Smooth muscle cell (in vitro differentiated cells): ENCODE results near the gene CDH23. TPM values are rescaled to one million over a fixed set of nuclear protein-coding genes. Genes with fewer than 3 reads are reported as not detected.

Experiments
- DNase-seq: peaks from one replicate; lab custom pipeline; 2025; ENCODE audit not compliant: unreplicated experiment; lab: John Stamatoyannopoulos, UW
- H2AFZ ChIP-seq: fragments of 200-600 bp; sonication (generic); 2 replicates; pipeline ENCODE4 v1.6.0; 2016; ENCODE audit warnings: antibody characterized with exemption, low read depth, mild to moderate bottlenecking
- H3F3A ChIP-seq: fragments of 200-600 bp; sonication (generic); 2 replicates; pipeline ENCODE4 v1.6.0; 2017; ENCODE audit warnings: antibody characterized with exemption, low read depth
- H3K27ac ChIP-seq: fragments of 200-600 bp; sonication (generic); 2 replicates; pipeline ENCODE4 v1.5.1; 2016; ENCODE audit warnings: low read depth, mild to moderate bottlenecking
- H3K27me3 ChIP-seq: fragments of 200-600 bp; sonication (generic); 2 replicates; pipeline ENCODE4 v1.6.1; 2016; ENCODE audit warnings: low read depth, mild to moderate bottlenecking
- H3K36me3 ChIP-seq: fragments of 200-600 bp; sonication (generic); 2 replicates; pipeline ENCODE4 v1.5.1; 2016; ENCODE audit warnings: low read depth
- H3K4me1 ChIP-seq: fragments of 200-600 bp; sonication (generic); 2 replicates; pipeline ENCODE4 v1.5.1; 2016; ENCODE audit warnings: low read depth
- H3K4me2 ChIP-seq: fragments of 200-600 bp; sonication (generic); 2 replicates; pipeline ENCODE4 v1.6.0; 2016; ENCODE audit warnings: mild to moderate bottlenecking
- H3K4me3 ChIP-seq: fragments of 200-600 bp; sonication (generic); 2 replicates; pipeline ENCODE4 v1.5.1; 2016; ENCODE audit warnings: mild to moderate bottlenecking
- H3K79me2 ChIP-seq: fragments of 200-600 bp; sonication (generic); 2 replicates; pipeline ENCODE4 v1.6.0; 2016; ENCODE audit warnings: low read depth, mild to moderate bottlenecking
- H3K9ac ChIP-seq: fragments of 200-600 bp; sonication (generic); 2 replicates; pipeline ENCODE4 v1.6.0; 2016; ENCODE audit warnings: low read depth
- H3K9me3 ChIP-seq: fragments of 200-600 bp; sonication (generic); replicated peaks from 2 replicates; pipeline ENCODE4 v1.5.1; 2016; ENCODE audit warnings: low read depth
- H4K20me1 ChIP-seq: fragments of 200-600 bp; sonication (generic); 2 replicates; pipeline ENCODE4 v1.6.0; 2016; ENCODE audit warnings: low read depth
- CTCF ChIP-seq: fragments of 200-600 bp; sonication (generic); IDR thresholded peaks from 2 replicates; pipeline ENCODE4 v1.5.1; 2017; ENCODE audit warnings: borderline replicate concordance, mild to moderate bottlenecking, antibody characterized with exemption; ENCODE audit not compliant: insufficient read depth, poor library complexity, severe bottlenecking
- WGBS: methylation state at CpG from one replicate; pipeline ENCODE4 v1.1.7; 2016; ENCODE audit warnings: low lambda C conversion rate; 5-methylcytosine and 5-hydroxymethylcytosine counted together
- polyA plus RNA-seq: library from polyadenylated mRNA; unstranded; fragments of >200 nt; fragmentation: Nextera tagmentation; extraction: Ambion mirVana; gene quantifications from 2 replicates; pipeline ENCODE4 v1.2.1, GENCODE V29; 2016
- total RNA-seq: library from RNA; depleted of rRNA; stranded (reverse); fragments of >200 nt; gene quantifications from 2 replicates; pipeline ENCODE4 v1.2.3, GENCODE V29; 2014

CDH23 gene
- total and polyA plus RNA-seq, 2 experiments from 2014 or later, result 0.99 to 2.5 TPM

GRCh38 chr10:71363936-71364335 lies 32.8 kb upstream of the CDH23 start:
- Histone ChIP-seq H3K36me3 (no peaks in the 10 kb centered on the region), H3F3A (peaks cover 5% of the 10 kb centered on the region), H3K4me1 (no peaks in the 10 kb centered on the region), H2AFZ (no peak overlapping the region), H3K4me2 (no peak overlapping the region), H3K27ac (no peak overlapping the region), H3K9me3 (no peaks in the 10 kb centered on the region), H3K9ac (no peak overlapping the region), H3K4me3 (no peak overlapping the region), H3K79me2 (no peaks in the 10 kb centered on the region), H3K27me3 (no peaks in the 10 kb centered on the region), H4K20me1 (no peaks in the 10 kb centered on the region)
- no peak for DNase-seq
- TF ChIP-seq CTCF, result no peak

- Histone ChIP-seq H3K4me3 (no peak overlapping the region), H3K4me2 (no peak overlapping the region), H3K9ac (no peak overlapping the region), H4K20me1 (no peaks in the 10 kb centered on the region), H3K36me3 (no peaks in the 10 kb centered on the region), H3K79me2 (no peaks in the 10 kb centered on the region), H3K4me1 (no peaks in the 10 kb centered on the region), H3F3A (peaks cover 5% of the 10 kb centered on the region), H3K27me3 (no peaks in the 10 kb centered on the region), H3K9me3 (no peaks in the 10 kb centered on the region), H3K27ac (no peak overlapping the region), H2AFZ (no peak overlapping the region)
- no peak for DNase-seq
- TF ChIP-seq CTCF, result no peak
- 98% methylated on average over 6 of the region's 6 CpGs for WGBS
Measured at GRCh38 chr10:71365366-71365765, 31.4 kb upstream of the CDH23 start.

GRCh38 chr10:71366690-71367089 lies 30.0 kb upstream of the CDH23 start:
- Histone ChIP-seq H3K27ac (no peak overlapping the region), H3K4me1 (no peaks in the 10 kb centered on the region), H3K9ac (no peak overlapping the region), H3K79me2 (no peaks in the 10 kb centered on the region), H3K4me2 (no peak overlapping the region), H3K9me3 (no peaks in the 10 kb centered on the region), H3F3A (peaks cover 5% of the 10 kb centered on the region), H4K20me1 (no peaks in the 10 kb centered on the region), H3K36me3 (no peaks in the 10 kb centered on the region), H2AFZ (no peak overlapping the region), H3K4me3 (no peak overlapping the region), H3K27me3 (no peaks in the 10 kb centered on the region)
- DNase-seq, result no peak
- TF ChIP-seq CTCF, result no peak
- WGBS, result 73% methylated on average over 8 of the region's 8 CpGs

GRCh38 chr10:71367271-71367670 lies 29.4 kb upstream of the CDH23 start:
- no peaks in the 10 kb centered on the region for H4K20me1 ChIP-seq
- TF ChIP-seq CTCF, result no peak
- no peaks in the 10 kb centered on the region for H3K27me3 ChIP-seq
- DNase-seq, result no peak
- H3K4me2 ChIP-seq, result no peak overlapping the region
- H3K9me3 ChIP-seq, result no peaks in the 10 kb centered on the region
- no peaks in the 10 kb centered on the region for H3K4me1 ChIP-seq
- H3F3A ChIP-seq, result peaks cover 5% of the 10 kb centered on the region
- no peak overlapping the region for H3K4me3 ChIP-seq
- no peak overlapping the region for H3K27ac ChIP-seq
- no peak overlapping the region for H3K9ac ChIP-seq
- no peak overlapping the region for H2AFZ ChIP-seq
- WGBS, result 79% methylated on average over 2 of the region's 2 CpGs
- no peaks in the 10 kb centered on the region for H3K36me3 ChIP-seq
- H3K79me2 ChIP-seq, result no peaks in the 10 kb centered on the region
